Panc1 (cell line): Measurements from ENCODE around the gene ZG16. TPM values are rescaled to one million over a fixed set of nuclear protein-coding genes. Genes with fewer than 3 reads are reported as not detected.

Source experiments
- ATAC-seq: fragments of 200-7000 bp; cut with Tn5 transposase; 2 replicates; pipeline ENCODE4 v1.9.1; 2020; ENCODE audit warnings: mild to moderate bottlenecking, moderate library complexity
- BruUV-seq: library from RNA; stranded (reverse); fragments of 400-500 nt; replicated peaks from 2 replicates; lab custom pipeline; 2021; lab: Mats Ljungman, UMichigan
- CTCF ChIA-PET: fragments of 300-600 bp; sonication (Branson Sonifier 250); formaldehyde crosslinking; loops from one replicate; lab custom pipeline; 2022; ENCODE audit warnings: antibody characterized with exemption; lab: Charles Lee
- POLR2A ChIA-PET: fragments of 300-600 bp; sonication (Branson Sonifier 250); formaldehyde crosslinking; loops from one replicate; lab custom pipeline; 2022; ENCODE audit warnings: antibody characterized with exemption; lab: Charles Lee
- DNase-seq: peaks from one replicate; pipeline ENCODE4 v3.0.0-alpha.2; 2010; ENCODE audit warnings: low read depth, low spot score
- H3K27ac ChIP-seq: 2 replicates; pipeline ENCODE4 v1.5.1; 2011; ENCODE audit warnings: mild to moderate bottlenecking, low read length, inconsistent platforms
- H3K27me3 ChIP-seq: fragments of 200-500 bp; sonication (Bioruptor generic); 2 replicates; pipeline ENCODE4 v1.6.0; 2014; ENCODE audit warnings: low read length, inconsistent platforms; ENCODE audit not compliant: control insufficient read depth, insufficient read depth
- H3K36me3 ChIP-seq: fragments of 200-500 bp; sonication (Bioruptor generic); 2 replicates; pipeline ENCODE4 v1.5.1; 2014; ENCODE audit warnings: inconsistent platforms, mild to moderate bottlenecking, low read length, moderate library complexity; ENCODE audit not compliant: control insufficient read depth, insufficient read depth
- H3K4me1 ChIP-seq: 2 replicates; pipeline ENCODE4 v1.5.1; 2011; ENCODE audit warnings: inconsistent platforms, mild to moderate bottlenecking, low read length, moderate library complexity; ENCODE audit not compliant: control insufficient read depth, insufficient read depth
- H3K4me3 ChIP-seq, 2 experiments: 2 replicates each; pipeline ENCODE4 v1.5.1; 2011 to 2012; ENCODE audit warnings: low read depth in 2 of 2, low read length in 2 of 2, mild to moderate bottlenecking in 2 of 2, inconsistent platforms in 1 of 2, moderate library complexity in 1 of 2
- H3K9me3 ChIP-seq: fragments of 200-500 bp; sonication (Bioruptor generic); 2 replicates; pipeline ENCODE4 v1.5.1; 2014; ENCODE audit warnings: low read depth, mild to moderate bottlenecking, inconsistent platforms, low read length, moderate library complexity; ENCODE audit not compliant: control insufficient read depth, insufficient read depth
- CTCF ChIP-seq: fragments of 450-650 bp; IDR thresholded peaks from 2 replicates; pipeline ENCODE4 v1.5.1; 2017; ENCODE audit warnings: mild to moderate bottlenecking
- POLR2AphosphoS5 ChIP-seq: IDR thresholded peaks from 2 replicates; pipeline ENCODE4 v1.6.1; 2012; ENCODE audit warnings: mild to moderate bottlenecking, low read depth, low read length, moderate library complexity
- REST ChIP-seq, 2 experiments: IDR thresholded peaks; 2 replicates each; pipeline ENCODE4 v1.6.1; 2011 to 2012; ENCODE audit warnings: low read depth in 2 of 2, control low read depth in 1 of 2, low read length in 1 of 2, mild to moderate bottlenecking in 1 of 2, moderate library complexity in 1 of 2; ENCODE audit not compliant: insufficient read depth in 1 of 2
- SIN3A ChIP-seq: IDR thresholded peaks from 2 replicates; pipeline ENCODE4 v1.6.1; 2012; ENCODE audit warnings: low read depth, mild to moderate bottlenecking, low read length, moderate library complexity, borderline replicate concordance; ENCODE audit not compliant: insufficient read depth
- TCF7L2 ChIP-seq: IDR thresholded peaks from 2 replicates; pipeline ENCODE4 v1.6.1; 2011; ENCODE audit warnings: mild to moderate bottlenecking, low read depth, low read length, inconsistent platforms
- in situ Hi-C: cut with HindIII; loops from 2 replicates; pipeline ENCODE4 v1.10.0; 2016; ENCODE audit warnings: low sequenced_read_pairs, low pct_unique_long_range_greater_than_20kb
- intact Hi-C: fragments of 100-400 bp; cut with micrococcal nuclease; formaldehyde crosslinking; loops from one replicate; pipeline ENCODE4 v1.10.0; 2022; ENCODE audit not compliant: unreplicated experiment
- total RNA-seq: library from RNA; stranded (reverse); gene quantifications from one replicate; pipeline ENCODE4 v1.2.1, GENCODE V29; 2021; ENCODE audit not compliant: unreplicated experiment

The ZG16 gene
- total RNA-seq, 1 experiment from 2014 or later: not detected

GRCh38 chr16:29821643-29822115, 43.6 kb downstream of the ZG16 start:
- TF ChIP-seq POLR2AphosphoS5 (peak; percentile 58; the same call in 1 of the 2 replicates), SIN3A (no peak), REST (IDR thresholded peaks at IDR 0.05; ENCODE audit: insufficient read depth in 1 of 2, low read depth in 2 of 2, low read length in 1 of 2) (no peak)
- POLR2A ChIA-PET: interaction anchor here (0.6 kb wide), 3 partner anchors 10 to 415 kb away, joined by 4 to 5 read pairs (median 4); partner anchors contain the start of gene NPIPB11
- Histone ChIP-seq H3K9me3 (no peaks in the 10 kb centered on the region), H3K27me3 (no peaks in the 10 kb centered on the region), H3K4me1 (peaks cover 63% of the 10 kb centered on the region), H3K4me3 (peak overlapping the region; percentile 69 to 94), H3K36me3 (peaks cover 3% of the 10 kb centered on the region), H3K27ac (peak overlapping the region; percentile 94)
- in situ Hi-C loops (no loop called here), intact Hi-C loops (no loop called here)
- BruUV-seq: no TSS peak
- ATAC-seq (peak; percentile 30), DNase-seq (no peak)
- CTCF ChIA-PET: no interaction called here

- DNase-seq: no peak
- CTCF ChIA-PET: no interaction called here
- H3K36me3 ChIP-seq: no peaks in the 10 kb centered on the region; the same call in 1 of the 2 replicates
- H3K4me3 ChIP-seq: no peak overlapping the region
- peaks cover 42% of the 10 kb centered on the region for H3K4me1 ChIP-seq
- TF ChIP-seq REST (IDR thresholded peaks at IDR 0.05; ENCODE audit: insufficient read depth in 1 of 2, low read depth in 2 of 2, low read length in 1 of 2): no peak
- TF ChIP-seq CTCF: no peak
- TF ChIP-seq SIN3A: no peak
- no peak for TF ChIP-seq TCF7L2
- no peak for TF ChIP-seq POLR2AphosphoS5
- intact Hi-C loops (no loop called here), in situ Hi-C loops (no loop called here)
- no TSS peak for BruUV-seq
- peak overlapping the region; percentile 36 for H3K27ac ChIP-seq
- POLR2A ChIA-PET: interaction anchor here (0.7 kb wide), 1 partner anchor 281 kb away, joined by 5 read pairs; no protein-coding TSS in a partner anchor
- no peaks in the 10 kb centered on the region for H3K9me3 ChIP-seq
- ATAC-seq: no peak
- no peaks in the 10 kb centered on the region for H3K27me3 ChIP-seq
Measured at GRCh38 chr16:29824589-29825144, 46.6 kb downstream of the ZG16 start.
